Stimulated activated CD8-positive, alpha-beta memory T cell treated with anti-CD3 and anti-CD28 coated beads, Interleukin-7, amount 100 ng/mL, for 24 hours (primary cell): ENCODE data around the gene LYSMD3.
"Not testable (repeated sequence)": the region's sequence is repeated elsewhere in the genome, so short reads cannot be mapped to it uniquely, and the experiment has no call there.

Experiments
- DNase-seq: peaks from one replicate; pipeline ENCODE4 v3.0.0-alpha.2; 2020; ENCODE audit warnings: low read depth

LYSMD3 gene

GRCh38 chr5:90529194-90529938 lies at the start of gene LYSMD3:
LYSMD3 (minus strand) TSS chr5:90529584; CDS start chr5:90525289, 4,295 bp downstream.
- peak; percentile 95 for DNase-seq

- DNase-seq = not testable (repeated sequence)
Measured at GRCh38 chr5:90576566-90576965, 47.2 kb upstream of the LYSMD3 start.

- DNase-seq = no peak
Measured at GRCh38 chr5:90575712-90576111, 46.3 kb upstream of the LYSMD3 start.

GRCh38 chr5:90571147-90571773 lies 41.9 kb upstream of the LYSMD3 start:
- no peak for DNase-seq

GRCh38 chr5:90570034-90570433 lies 40.6 kb upstream of the LYSMD3 start:
- DNase-seq = no peak

GRCh38 chr5:90569084-90569483 lies 39.7 kb upstream of the LYSMD3 start:
- DNase-seq = no peak

GRCh38 chr5:90565491-90565890 lies 36.1 kb upstream of the LYSMD3 start:
- DNase-seq = no peak

GRCh38 chr5:90563108-90563507 lies 33.7 kb upstream of the LYSMD3 start:
- no peak for DNase-seq

GRCh38 chr5:90562341-90562740 lies 33.0 kb upstream of the LYSMD3 start:
- DNase-seq = no peak

- DNase-seq = no peak
Measured at GRCh38 chr5:90561766-90562165, 32.4 kb upstream of the LYSMD3 start.

- DNase-seq = no peak
Measured at GRCh38 chr5:90560771-90561170, 31.4 kb upstream of the LYSMD3 start.

- no peak for DNase-seq
Measured at GRCh38 chr5:90558344-90559192, 29.2 kb upstream of the LYSMD3 start, which contains the start of gene ADGRV1. ADGRV1 (plus strand) TSS chr5:90558797; CDS start chr5:90558896, 99 bp downstream.

- DNase-seq = no peak
Measured at GRCh38 chr5:90557871-90558270, 28.5 kb upstream of the LYSMD3 start.

GRCh38 chr5:90557391-90557790 lies 28.0 kb upstream of the LYSMD3 start:
- no peak for DNase-seq

- no peak for DNase-seq
Measured at GRCh38 chr5:90555666-90556065, 26.3 kb upstream of the LYSMD3 start.

GRCh38 chr5:90554358-90555006 lies 25.1 kb upstream of the LYSMD3 start:
- no peak for DNase-seq

GRCh38 chr5:90553711-90554110 lies 24.3 kb upstream of the LYSMD3 start:
- no peak for DNase-seq

- no peak for DNase-seq
Measured at GRCh38 chr5:90551376-90551775, 22.0 kb upstream of the LYSMD3 start.

GRCh38 chr5:90550963-90551362 lies 21.6 kb upstream of the LYSMD3 start:
- no peak for DNase-seq

GRCh38 chr5:90549729-90550275 lies 20.4 kb upstream of the LYSMD3 start:
- DNase-seq = no peak

GRCh38 chr5:90549223-90549622 lies 19.8 kb upstream of the LYSMD3 start:
- DNase-seq = no peak

GRCh38 chr5:90548069-90548593 lies 18.7 kb upstream of the LYSMD3 start:
- no peak for DNase-seq
